ENCODE measurements around the gene SH3BP1. TPM values are rescaled to one million over a fixed set of nuclear protein-coding genes. Genes with fewer than 3 reads are reported as not detected.

Gene SH3BP1
- total RNA-seq, 4 donors from 2014 or later: 53.1 to 158 (median 84.7) TPM

GRCh38 chr22:37677493-37677974, 38.1 kb downstream of the SH3BP1 start:
- Histone ChIP-seq H3K4me3 (peak overlapping the region in 3 of 4 donors; percentile 39 to 54 (median 47)), H3K36me3 (no peaks in the 10 kb centered on the region), H3K27ac (peak overlapping the region; percentile 89 to 96 (median 94)), H3K9me3 (no peaks in the 10 kb centered on the region), H3K4me1 (peaks cover 36 to 71% (median 54%) of the 10 kb centered on the region in 4 donors), H3K27me3 (no peaks in the 10 kb centered on the region)
- WGBS, 2 donors (ENCODE audit: low coverage in 1 of 2): 30 to 59% methylated on average over 7 to 15 of the region's 15 CpGs
- intact Hi-C loops (cut with DNase I; ENCODE audit: low total_unique reads) (no loop called here), in situ Hi-C loops (cut with MboI; ENCODE audit: low pct_ligation_motif_present in 1 of 4, low pct_unique_long_range_greater_than_20kb in 1 of 4, low sequenced_read_pairs in 3 of 4) (loop anchor here in 1 of 4 donors (25.0 kb wide), 1 partner anchor 110 kb away; no protein-coding TSS in a partner anchor)
- no peak for DNase-seq
- TF ChIP-seq CTCF (IDR thresholded peaks at IDR 0.05) (no peak), EP300 (IDR thresholded peaks at IDR 0.05; ENCODE audit: low read depth) (no peak), POLR2AphosphoS5 (IDR thresholded peaks at IDR 0.05) (no peak), POLR2A (IDR thresholded peaks at IDR 0.05) (no peak)

GRCh38 chr22:37678372-37678771, 38.9 kb downstream of the SH3BP1 start:
- Histone ChIP-seq H3K9me3 (no peaks in the 10 kb centered on the region), H3K27me3 (no peaks in the 10 kb centered on the region), H3K36me3 (no peaks in the 10 kb centered on the region), H3K4me3 (no peak overlapping the region), H3K27ac (peak overlapping the region; percentile 89 to 96 (median 94)), H3K4me1 (peaks cover 30 to 63% (median 46%) of the 10 kb centered on the region in 4 donors)
- 46% methylated on average over 6 of the region's 18 CpGs; no CpG with 5 or more reads in 1 of the 2 donors for WGBS, 2 donors (ENCODE audit: low coverage in 1 of 2)
- no peak for TF ChIP-seq EP300 (IDR thresholded peaks at IDR 0.05; ENCODE audit: low read depth)
- no peak for TF ChIP-seq POLR2AphosphoS5 (IDR thresholded peaks at IDR 0.05)
- TF ChIP-seq CTCF (IDR thresholded peaks at IDR 0.05): no peak
- no peak for TF ChIP-seq POLR2A (IDR thresholded peaks at IDR 0.05)
- in situ Hi-C loops (cut with MboI; ENCODE audit: low pct_ligation_motif_present in 1 of 4, low pct_unique_long_range_greater_than_20kb in 1 of 4, low sequenced_read_pairs in 3 of 4) (loop anchor here in 1 of 4 donors (25.0 kb wide), 1 partner anchor 109 kb away; no protein-coding TSS in a partner anchor), intact Hi-C loops (cut with DNase I; ENCODE audit: low total_unique reads) (no loop called here)
- no peak for DNase-seq

GRCh38 chr22:37679670-37680069, 40.2 kb downstream of the SH3BP1 start:
- DNase-seq: no peak
- H3K27ac ChIP-seq: peak overlapping the region in 1 of 4 donors; percentile 96
- H3K36me3 ChIP-seq: no peaks in the 10 kb centered on the region
- TF ChIP-seq POLR2AphosphoS5 (IDR thresholded peaks at IDR 0.05) (no peak), CTCF (IDR thresholded peaks at IDR 0.05) (no peak), EP300 (IDR thresholded peaks at IDR 0.05; ENCODE audit: low read depth) (no peak), POLR2A (IDR thresholded peaks at IDR 0.05) (no peak)
- H3K4me1 ChIP-seq: peaks cover 18 to 55% (median 38%) of the 10 kb centered on the region in 4 donors
- no peaks in the 10 kb centered on the region for H3K27me3 ChIP-seq
- in situ Hi-C loops (cut with MboI; ENCODE audit: low pct_ligation_motif_present in 1 of 4, low pct_unique_long_range_greater_than_20kb in 1 of 4, low sequenced_read_pairs in 3 of 4): loop anchor here in 3 of 4 donors (5.0 to 25.0 kb wide), 3 partner anchors 37 to 108 kb away; no protein-coding TSS in a partner anchor
- H3K9me3 ChIP-seq: no peaks in the 10 kb centered on the region
- WGBS, 2 donors (ENCODE audit: low coverage in 1 of 2): 90% methylated on average over 8 of the region's 8 CpGs; no CpG with 5 or more reads in 1 of the 2 donors
- intact Hi-C loops (cut with DNase I; ENCODE audit: low total_unique reads): no loop called here
- H3K4me3 ChIP-seq: no peak overlapping the region

GRCh38 chr22:37680191-37680851, 40.9 kb downstream of the SH3BP1 start:
- no peak overlapping the region for H3K27ac ChIP-seq
- TF ChIP-seq POLR2AphosphoS5 (IDR thresholded peaks at IDR 0.05): no peak
- no peak for TF ChIP-seq EP300 (IDR thresholded peaks at IDR 0.05; ENCODE audit: low read depth)
- no peak for TF ChIP-seq CTCF (IDR thresholded peaks at IDR 0.05)
- no peak for TF ChIP-seq POLR2A (IDR thresholded peaks at IDR 0.05)
- no peaks in the 10 kb centered on the region for H3K27me3 ChIP-seq
- DNase-seq: no peak
- intact Hi-C loops (cut with DNase I; ENCODE audit: low total_unique reads) (no loop called here), in situ Hi-C loops (cut with MboI; ENCODE audit: low pct_ligation_motif_present in 1 of 4, low pct_unique_long_range_greater_than_20kb in 1 of 4, low sequenced_read_pairs in 3 of 4) (loop anchor here in 3 of 4 donors (5.0 to 25.0 kb wide), 3 partner anchors 38 to 107 kb away; no protein-coding TSS in a partner anchor)
- H3K9me3 ChIP-seq: no peaks in the 10 kb centered on the region
- H3K4me1 ChIP-seq: peaks cover 13 to 52% (median 34%) of the 10 kb centered on the region in 4 donors
- H3K4me3 ChIP-seq: no peak overlapping the region
- WGBS, 2 donors (ENCODE audit: low coverage in 1 of 2): 67 to 79% methylated on average over 1 to 7 of the region's 7 CpGs
- H3K36me3 ChIP-seq: no peaks in the 10 kb centered on the region
